CD4-positive, alpha-beta T cell treated with Interleukin-10 for 1 hour (primary cell): Measurements from ENCODE around the gene SGIP1.

Experiments
- DNase-seq: peaks from one replicate; pipeline ENCODE4 v3.0.0-alpha.2; 2020

The SGIP1 gene

DNA sequence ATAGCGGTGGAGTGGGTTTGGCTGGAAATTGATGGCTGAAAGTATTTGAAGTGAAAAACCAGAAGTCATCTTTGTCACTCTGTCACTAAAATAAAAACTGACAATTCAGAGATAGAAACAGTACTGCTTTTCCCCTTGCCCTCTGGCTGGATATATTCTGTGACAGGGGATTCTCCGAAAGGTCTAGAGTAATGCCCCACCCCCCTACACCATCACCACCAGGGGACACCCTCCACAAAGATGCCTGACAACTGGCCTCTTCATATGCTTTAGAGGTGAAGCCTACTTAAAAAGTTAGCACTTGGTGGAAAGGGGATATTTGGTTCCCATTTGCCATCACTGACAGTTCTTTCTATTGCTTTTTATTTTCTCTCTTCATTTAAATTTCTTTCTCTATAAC lies 73.5 kb downstream of the SGIP1 start:
- no peak for DNase-seq

DNA sequence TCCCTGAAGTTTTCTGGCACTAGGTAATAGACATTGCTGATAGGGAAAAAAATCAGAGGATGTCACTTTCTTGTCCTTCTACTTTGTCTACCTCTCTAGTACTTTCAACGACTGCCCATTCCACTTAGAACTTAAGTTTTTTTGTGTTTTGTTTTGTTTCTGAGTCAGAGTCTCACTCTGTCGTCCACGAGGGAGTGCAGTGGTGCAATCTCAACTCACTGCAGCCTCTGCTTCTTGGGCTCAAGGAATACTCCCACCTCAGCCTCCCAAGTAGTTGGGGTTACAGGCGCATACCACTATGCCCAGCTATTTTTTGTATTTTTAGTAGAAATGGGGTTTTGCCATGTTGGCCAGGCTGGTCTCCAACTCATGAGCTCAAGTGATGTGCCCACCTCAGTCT lies 79.2 kb downstream of the SGIP1 start:
- DNase-seq: no peak

DNA sequence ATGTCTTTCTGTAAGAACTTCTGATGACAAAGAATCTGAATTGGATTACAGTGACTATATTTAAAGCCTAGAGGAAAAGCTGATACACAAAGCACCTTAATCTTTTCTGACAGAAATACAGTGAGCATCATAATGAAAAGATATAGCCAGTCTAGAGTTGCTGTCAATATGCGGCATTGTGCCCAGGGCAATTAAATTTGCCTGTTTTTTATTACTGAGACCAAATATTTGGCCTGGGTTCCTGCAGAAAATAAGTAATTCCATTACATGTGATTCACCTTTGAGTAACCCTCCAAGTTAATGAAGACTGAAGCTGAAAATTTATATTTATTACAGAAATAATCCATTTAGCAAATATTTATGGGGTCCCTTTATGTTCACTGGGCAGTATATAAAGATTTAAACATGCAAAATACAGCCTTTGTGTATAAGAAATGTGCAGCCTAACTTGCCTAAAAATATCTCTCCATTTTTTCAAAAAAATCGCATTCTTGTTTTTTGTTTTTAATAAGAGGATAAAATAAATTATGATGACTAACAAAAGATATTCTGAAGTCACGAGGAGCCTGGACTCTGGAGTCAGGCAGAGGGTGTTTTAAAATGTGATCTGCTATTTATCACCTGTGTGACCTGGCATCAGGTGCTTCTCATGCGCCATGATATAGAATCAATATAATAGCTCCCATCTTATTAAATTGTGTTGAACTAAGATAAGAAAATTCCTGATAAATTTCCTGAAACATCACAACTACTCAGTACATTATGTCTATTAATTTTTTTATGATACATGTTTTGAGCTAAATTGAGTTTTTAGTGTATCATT lies 83.6 kb downstream of the SGIP1 start:
- no peak for DNase-seq

DNA sequence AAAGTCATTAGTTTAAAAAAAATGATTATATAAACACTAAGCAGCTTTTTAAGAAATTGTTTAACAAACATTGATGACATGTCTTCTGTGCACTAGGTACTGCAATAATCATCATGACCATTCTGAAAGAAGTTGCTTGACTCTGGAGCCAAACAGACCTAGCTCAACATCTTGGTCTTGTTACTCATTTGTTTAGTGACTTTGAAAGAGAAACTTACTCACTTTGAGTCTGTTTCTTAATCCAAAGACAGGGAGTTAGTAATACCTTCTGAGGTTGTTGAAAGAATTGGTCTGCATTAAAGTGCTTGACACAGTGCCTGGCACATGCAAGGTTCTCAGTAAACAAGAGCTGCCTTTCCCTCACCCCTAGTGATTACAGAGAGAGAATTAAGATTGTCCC lies 84.4 kb downstream of the SGIP1 start:
- DNase-seq: no peak

DNA sequence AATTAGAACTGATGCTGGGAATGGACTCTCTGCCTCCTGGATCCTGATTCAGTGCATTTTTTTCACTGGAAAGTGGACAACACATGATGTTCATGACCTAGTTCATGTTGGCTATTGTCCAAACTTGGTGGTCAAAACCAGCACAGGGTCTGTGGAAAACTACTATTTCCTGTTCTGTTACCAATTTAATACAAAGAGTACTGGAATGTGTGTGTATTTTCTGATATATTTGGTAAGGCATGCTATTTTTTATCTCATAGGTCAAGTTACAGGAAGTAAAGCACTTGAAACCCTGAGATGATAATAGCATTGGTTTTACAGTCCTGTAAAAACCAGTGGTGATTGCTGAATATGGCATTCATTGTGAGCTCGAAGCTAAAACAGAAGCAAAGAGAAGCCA lies 89.9 kb downstream of the SGIP1 start:
- no peak for DNase-seq

DNA sequence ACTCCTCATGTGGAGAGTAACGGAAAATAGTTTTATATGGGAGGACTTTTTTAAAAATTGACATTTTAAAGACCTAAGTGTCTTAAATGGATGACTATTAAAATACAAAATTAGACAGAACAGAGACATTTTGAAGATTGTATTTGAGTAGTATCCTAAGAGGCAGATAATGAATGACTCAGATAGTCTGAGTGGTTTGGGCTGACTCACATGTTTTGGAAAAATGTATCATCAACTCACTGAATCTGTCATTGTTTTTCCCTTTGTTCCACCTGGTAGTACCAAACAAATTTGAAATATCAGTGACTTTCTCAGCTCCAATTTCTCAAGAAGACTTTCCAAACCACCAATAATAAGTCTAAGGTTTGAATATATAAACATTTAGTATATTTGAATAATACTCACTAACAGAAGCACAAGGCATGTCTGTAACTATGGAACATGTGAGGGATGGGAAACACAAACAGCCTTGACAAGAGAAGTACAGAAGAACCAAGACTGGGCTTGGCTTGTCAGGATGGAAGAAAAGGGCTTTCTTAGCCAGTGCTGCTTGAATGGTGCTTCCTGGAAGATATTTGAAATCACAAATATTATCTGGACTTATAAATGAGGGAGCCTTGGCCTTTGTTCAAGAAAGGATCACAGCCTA lies 90.6 kb downstream of the SGIP1 start:
- DNase-seq: no peak

DNA sequence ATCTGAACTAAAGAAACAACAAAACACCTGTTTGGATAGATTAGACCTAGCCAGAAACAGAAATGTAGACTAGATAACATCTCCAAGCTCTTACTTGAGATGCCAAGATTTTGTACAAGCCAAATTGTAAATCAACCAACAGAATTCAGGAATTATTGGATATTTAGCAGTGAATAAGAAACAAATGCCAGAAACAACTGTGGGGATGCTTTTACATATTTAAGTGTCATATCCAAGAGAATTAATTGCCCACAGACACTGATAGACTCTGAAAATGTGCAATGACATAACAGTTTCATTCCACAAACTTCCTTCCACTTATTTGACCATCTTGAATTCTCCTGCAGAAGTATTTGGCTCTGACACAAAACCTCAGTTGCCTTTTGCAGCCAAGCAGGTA lies 92.3 kb downstream of the SGIP1 start:
- no peak for DNase-seq

DNA sequence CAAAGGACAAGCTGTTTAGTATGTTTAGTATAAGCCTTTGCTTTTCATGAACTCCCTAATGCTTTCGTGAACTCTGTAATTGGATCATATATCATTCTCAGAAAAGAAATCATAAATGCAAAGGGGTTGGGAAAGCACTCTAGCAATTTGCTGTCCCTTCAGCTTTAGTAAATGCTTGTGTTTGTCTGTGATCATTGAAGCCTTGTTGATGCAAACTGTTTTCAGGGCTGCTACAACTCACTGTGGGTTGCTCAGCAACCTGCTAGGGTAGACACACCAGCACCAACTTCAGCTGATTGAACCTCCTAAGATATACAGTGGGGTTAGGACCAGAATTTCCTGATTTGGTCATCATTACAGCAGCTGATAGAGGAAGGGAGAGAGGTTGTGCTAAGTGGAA lies 95.0 kb downstream of the SGIP1 start:
- no peak for DNase-seq

DNA sequence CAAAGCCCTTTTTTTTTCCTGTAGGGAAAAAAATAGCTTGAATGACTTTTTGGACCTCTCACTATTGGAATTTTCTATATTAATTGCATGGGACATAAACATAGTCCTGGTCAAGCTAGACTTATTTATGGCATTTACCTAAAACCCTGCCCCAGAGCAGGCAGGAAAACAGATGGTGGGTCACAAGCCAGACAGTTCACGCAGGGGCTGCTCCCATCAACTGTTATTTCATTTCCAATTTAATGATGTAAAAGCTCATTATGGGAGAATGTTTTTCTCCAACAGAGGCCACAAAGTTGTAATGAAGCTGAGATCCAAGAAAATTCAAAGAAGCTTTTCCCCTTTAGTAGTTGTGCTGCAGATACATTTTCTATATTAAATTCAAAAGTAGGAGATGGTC lies 99.2 kb downstream of the SGIP1 start:
- no peak for DNase-seq

DNA sequence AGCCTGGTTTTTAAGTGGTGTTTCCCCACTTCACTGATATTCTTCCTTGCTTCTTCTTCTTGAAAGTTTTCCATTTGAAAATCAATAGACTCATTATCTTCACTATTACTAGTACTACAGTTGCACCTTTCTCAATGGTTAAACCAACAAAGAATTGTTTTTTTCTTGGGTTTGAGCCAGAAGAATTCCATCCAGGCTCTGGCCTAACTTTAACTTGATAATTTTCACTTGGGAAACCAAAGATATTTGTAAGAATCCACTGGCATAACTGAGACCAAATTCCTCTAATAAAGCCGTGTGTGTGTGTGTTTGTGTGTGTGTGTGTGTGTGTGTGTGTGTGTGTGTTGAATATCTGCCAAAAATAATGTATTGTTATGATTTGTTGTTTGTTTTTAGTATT lies 103.2 kb downstream of the SGIP1 start:
- no peak for DNase-seq

DNA sequence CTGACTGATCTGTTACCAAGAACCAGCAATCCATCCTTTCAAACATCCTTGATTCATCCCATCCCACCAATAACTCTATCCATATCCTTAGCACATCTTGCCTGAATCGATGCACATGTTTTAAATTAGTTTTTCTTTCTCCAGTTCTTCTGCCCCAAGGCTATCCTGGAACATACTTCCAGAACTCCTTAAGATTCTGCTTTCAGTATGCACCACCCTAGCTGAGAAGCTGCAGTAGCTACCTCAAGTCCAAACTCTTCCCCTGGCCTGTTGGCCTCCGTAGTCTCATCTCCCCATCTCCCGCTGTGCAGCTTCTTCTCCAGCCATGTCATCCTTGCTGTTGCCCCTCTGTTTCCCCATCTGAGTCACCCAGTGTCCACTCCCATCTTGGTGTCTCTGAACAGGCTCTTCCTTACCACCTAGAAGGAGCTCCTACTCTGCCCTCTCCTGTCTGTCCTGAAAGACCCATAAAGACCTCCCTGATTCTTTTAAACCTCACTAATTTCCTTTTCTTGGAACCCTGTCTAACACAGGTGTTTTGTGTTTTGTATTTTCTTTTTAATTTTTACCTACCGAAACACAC lies 108.0 kb downstream of the SGIP1 start:
- DNase-seq: no peak

DNA sequence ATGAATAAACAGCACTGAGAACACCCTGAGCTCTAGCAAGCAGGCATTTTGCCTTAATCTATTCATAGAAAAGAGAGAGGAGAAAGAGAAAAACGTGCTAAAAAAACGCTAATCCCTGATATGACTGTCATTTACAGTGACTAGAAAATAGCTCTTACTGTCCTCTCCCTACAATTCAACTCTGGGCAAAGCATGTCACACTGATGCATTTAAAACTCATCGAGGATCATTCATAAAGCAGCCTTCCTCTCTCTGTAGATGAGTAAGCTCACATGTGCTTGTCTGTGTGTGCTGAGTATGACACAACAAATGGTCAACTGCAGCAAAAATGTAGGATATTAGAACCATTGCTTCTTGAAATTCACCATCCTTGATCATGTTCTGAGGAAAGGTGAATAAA lies 109.0 kb downstream of the SGIP1 start:
- no peak for DNase-seq

DNA sequence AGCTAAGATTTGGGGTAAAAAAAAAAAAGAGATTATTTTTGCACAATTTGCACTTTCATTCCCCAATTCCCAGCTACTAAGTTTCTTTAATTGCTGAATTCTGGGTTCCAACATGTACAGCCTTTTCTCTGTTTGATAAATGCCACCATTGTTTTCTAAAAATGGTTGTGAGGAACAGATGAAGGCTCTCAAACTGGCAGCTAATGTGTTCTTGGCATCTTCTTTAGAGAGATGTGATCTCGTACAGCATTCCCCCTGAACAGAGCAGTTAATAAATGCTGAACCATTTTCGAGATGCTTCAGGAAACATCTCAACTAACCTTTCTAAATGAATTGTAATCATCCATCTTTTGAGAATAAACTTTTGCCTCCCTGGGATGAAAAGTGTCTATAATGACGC lies 110.4 kb downstream of the SGIP1 start:
- DNase-seq: no peak

DNA sequence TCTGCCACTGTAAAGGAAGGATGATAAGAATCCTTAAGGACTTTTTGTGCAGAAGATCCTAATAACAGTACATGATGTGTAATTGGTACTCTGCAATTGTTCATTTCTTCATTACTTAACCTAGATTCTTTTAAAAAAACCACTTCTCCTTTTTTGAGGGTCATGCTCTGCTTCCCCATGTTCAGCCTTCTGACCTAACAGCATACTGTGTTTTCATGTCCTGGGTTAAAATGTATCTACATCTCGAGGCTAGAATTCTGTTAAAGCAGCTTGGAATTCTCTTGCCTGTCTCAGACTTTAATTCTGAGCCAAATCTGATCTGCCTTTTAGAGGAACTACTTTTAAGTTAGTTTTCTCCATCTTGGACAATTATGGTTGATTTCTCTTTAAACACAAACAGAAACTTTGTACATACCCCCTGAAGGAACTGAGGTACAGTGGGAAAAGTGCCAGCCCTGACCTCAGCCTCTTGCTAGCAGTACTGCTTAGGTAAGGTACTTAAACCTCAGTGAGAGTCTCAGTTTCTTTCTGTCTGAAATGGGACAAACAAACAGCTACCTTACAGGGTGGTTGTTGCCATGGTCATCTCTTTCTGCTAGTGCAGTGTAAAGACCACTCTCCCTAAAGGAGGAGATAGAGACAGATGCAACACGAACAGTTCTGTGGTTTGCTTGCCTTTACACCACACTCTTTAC lies 115.1 kb downstream of the SGIP1 start:
- DNase-seq: no peak

DNA sequence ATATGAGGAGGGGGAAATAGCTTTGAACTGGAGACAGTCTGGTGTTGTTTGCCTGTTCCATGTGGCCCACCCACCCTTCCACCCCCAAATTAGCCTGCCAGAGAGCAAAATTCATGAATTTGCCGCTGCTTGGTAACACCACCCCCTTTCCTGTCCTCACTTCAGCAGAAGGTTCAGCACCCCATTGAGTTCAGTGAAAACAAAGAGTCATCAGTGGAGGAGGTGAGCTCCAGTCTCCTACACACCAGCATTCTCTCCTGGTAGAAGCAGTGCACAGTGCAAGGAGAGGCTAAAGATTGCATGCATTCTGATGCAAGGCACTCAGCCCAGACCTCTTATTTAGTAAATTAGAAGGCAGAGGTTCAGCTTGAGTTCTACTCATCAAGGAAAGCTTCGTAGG lies 118.6 kb downstream of the SGIP1 start:
- DNase-seq: no peak

DNA sequence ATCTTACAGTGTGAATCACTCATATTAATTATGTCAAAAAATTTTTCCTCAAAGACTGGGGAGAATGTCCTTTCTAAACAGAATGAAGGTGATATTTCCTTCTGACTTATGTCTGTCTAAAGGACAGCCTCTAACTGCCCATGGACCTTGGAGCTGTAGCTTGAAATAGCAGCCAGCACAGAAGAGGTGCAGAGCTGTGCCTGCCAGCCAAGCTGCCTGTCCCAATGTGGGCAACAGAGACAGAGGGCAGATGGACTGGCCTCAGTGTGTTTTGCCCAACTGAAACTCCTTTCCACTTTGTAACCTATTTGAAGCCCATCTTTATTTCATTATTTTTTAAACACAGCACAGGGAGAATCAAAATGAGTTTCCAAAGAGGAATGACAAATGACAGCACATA lies 120.7 kb downstream of the SGIP1 start:
- DNase-seq: no peak

DNA sequence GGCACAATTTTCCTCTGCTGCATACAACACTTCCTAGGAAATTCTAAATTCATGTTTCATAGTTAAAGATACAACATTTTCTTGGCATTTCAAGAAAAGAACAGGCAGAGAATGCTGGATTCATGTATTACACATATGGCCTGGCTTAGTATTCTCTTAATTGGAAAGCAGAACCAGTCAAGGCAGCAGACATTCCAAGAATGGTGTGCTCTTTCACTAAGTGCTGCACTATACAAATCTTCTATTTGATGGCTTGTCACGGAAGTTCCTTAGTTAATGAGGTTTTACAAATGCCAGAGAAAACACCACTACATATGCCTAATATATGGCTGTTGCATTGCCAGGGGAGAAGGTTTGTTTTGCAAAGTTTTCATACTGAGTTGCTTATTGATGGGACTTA lies 137.5 kb downstream of the SGIP1 start:
- no peak for DNase-seq

DNA sequence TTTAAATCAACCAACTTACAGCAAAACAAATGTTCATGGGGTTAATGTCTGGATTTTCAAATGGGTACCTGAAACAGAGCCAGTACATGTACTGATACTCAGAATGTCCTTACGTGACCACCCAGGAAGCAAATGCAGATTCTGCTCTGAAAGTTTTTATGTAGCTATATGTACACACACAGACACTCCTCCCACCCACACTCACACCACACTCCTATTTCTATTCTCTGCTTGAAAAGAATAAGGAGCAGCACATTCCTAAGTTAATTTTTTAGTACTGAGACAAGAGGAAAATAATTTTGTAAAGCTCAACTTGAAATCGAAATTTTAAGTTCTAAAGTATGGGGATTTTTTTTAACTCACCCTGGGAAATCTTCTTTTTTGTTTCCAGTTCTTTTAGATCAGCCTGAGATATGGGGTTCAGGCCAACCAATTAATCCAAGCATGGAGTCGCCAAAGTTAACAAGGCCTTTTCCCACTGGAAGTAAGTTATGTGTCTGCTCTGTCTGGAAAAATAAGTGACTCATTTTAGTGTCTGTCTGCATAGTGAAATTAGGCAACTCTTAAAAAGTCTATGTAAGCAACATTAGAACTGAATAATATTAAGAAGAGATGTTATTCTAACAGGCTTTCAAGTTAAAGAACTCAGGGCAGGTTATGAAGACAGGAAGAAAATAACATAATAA lies 142.8 kb downstream of the SGIP1 start:
- DNase-seq: no peak

DNA sequence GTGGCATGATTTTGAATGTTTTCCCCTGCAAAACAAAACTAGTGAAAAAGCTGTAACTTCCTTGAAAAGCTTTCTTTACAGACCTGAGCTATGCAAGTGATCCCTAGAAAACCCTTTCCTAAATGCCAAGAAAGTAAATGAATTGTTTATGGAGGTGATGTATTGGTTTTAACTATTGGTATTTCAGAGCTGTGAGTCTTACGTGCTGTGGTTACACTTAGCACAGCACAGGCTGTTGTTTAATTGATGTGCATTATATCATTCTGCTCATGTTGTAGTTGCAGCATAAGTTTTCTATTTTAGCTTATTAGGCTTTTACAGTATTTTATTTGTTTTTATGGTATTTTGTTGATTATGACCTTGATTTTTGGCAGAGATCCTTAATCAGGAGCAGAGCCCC lies 144.2 kb downstream of the SGIP1 start:
- no peak for DNase-seq

DNA sequence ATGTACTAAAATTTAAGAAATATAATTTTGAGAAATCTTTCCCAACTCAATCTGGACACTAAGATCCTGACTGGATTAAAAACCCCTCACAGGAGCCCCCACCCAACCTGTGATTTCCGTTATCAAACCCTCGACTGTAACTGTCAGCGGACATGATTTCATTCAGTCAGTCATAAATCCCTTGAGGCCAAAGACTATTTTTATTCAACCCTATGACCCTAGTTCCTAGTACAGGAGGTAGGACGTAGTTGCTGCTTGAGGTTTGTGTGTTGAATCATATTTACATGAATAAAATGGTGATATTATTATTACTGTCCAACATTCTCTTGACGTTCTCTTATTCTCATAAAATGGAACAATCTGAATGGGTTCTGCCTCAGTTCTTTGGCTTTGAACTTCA lies 145.2 kb downstream of the SGIP1 start:
- no peak for DNase-seq

DNA sequence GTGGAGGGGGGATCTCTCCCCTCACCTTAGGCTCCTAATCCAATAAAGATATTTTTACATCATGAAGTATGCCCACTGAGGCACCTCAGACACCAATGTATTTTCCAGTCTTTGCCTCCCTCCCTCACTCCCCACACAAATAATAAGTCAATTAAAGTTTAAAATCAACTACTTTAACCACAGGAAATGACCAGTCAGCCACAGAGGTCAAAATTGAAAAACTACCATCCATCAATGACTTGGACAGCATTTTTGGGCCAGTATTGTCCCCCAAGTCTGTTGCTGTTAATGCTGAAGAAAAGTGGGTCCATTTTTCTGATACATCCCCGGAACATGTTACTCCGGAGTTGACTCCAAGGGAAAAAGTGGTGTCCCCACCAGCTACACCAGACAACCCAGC lies 147.7 kb downstream of the SGIP1 start:
- DNase-seq: no peak

DNA sequence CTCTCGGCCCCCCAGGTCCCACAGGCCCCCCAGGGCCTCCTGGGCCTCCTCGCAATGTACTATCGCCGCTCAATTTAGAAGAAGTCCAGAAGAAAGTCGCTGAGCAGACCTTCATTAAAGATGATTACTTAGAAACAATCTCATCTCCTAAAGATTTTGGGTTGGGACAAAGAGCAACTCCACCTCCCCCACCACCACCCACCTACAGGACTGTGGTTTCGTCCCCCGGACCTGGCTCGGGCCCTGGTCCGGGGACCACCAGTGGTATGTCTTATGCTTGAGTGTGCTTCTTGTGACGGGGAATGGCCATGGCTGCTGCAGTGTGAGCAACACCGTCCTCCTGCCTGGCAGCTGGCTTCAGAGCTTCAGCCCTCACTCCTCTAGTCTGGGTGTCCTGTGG lies 148.2 kb downstream of the SGIP1 start:
- no peak for DNase-seq

DNA sequence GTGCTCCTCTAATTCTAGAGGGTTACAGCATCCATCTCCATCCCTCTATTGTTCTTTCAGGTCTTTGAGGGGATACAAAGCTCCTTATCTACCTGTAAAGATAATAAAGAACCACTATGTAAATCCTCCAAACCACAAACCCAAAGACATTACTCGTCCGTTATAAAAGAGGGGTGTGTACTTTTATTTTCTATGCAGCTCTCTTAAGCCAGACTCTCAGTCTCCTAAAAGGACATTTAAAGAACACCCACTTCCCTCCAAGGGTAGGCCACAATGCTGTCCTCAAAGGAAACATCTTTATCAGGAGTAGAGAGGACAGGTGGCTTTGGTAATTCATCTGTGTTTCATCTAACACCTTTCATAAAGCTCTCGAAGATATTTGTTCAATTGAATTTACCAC lies 150.4 kb downstream of the SGIP1 start:
- DNase-seq: no peak
